ENCODE results near the gene C1orf159.

C1orf159 gene

DNA sequence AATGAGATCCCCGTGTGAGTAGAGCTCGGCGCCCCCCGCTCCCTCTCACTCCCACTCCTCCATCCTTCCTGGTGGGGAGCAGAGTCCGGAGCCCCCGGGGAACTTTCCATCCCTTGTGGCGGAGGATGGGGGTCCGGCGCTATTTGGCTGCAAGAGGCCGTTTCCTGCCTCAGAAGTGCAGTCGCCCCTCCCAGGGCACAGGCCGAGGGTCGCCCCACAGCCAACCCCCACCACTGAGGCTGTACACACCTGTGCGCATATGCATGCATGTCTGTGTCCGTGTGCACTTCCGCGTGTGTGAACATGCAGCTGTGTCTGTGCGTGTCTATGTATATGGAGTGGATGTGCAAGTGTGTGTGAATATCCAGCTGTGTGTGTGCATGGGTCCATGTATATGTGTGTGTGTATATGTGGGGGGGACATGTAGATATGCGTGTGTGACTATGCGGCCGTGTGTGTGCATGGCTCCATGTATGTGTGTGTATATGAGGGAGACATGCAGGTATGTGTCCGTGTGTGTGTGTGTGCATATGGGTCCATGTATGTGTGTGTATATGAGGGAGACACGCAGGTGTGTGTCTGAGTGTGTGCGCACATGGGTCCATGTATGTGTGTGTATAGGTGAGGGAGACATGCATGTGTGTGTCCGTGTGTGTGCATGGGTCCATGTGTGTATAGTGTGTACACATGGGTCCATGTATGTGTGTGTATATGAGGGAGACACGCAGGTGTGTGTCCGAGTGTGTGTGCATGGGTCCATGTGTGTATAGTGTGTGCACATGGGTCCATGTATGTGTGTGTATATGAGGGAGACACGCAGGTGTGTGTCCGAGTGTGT is 63.7 kb downstream of the C1orf159 start:
- Histone ChIP-seq H3K36me3 (ENCODE audit: control insufficient read depth, insufficient read depth, low read length) (peaks cover 68% of the 10 kb centered on the region), H3K9me3 (ENCODE audit: control insufficient read depth, insufficient read depth, low read depth, low read length) (no peaks in the 10 kb centered on the region), H3K27ac (ENCODE audit: low read depth, low read length) (no peak overlapping the region), H3K4me3 (ENCODE audit: low read depth, low read length) (no peak overlapping the region), H3K4me1 (ENCODE audit: control insufficient read depth, insufficient read depth, low read length) (no peaks in the 10 kb centered on the region), H3K9ac (ENCODE audit: low read length) (no peak overlapping the region), H3K27me3 (ENCODE audit: control insufficient read depth, insufficient read depth, low read length) (peaks cover 11% of the 10 kb centered on the region; the same call in 1 of the 2 replicates)

GRCh38 chr1:1051127-1051810 is 64.6 kb downstream of the C1orf159 start:
- Histone ChIP-seq H3K4me1 (ENCODE audit: control insufficient read depth, insufficient read depth, low read length) (no peaks in the 10 kb centered on the region), H3K9me3 (ENCODE audit: control insufficient read depth, insufficient read depth, low read depth, low read length) (no peaks in the 10 kb centered on the region), H3K4me3 (ENCODE audit: low read depth, low read length) (no peak overlapping the region), H3K27me3 (ENCODE audit: control insufficient read depth, insufficient read depth, low read length) (peaks cover 1% of the 10 kb centered on the region; the same call in 1 of the 2 replicates), H3K27ac (ENCODE audit: low read depth, low read length) (no peak overlapping the region), H3K36me3 (ENCODE audit: control insufficient read depth, insufficient read depth, low read length) (peaks cover 77% of the 10 kb centered on the region), H3K9ac (ENCODE audit: low read length) (no peak overlapping the region)

- Histone ChIP-seq H3K4me3 (ENCODE audit: low read depth, low read length) (no peak overlapping the region), H3K27ac (ENCODE audit: low read depth, low read length) (no peak overlapping the region), H3K27me3 (ENCODE audit: control insufficient read depth, insufficient read depth, low read length) (no peaks in the 10 kb centered on the region), H3K4me1 (ENCODE audit: control insufficient read depth, insufficient read depth, low read length) (no peaks in the 10 kb centered on the region), H3K9ac (ENCODE audit: low read length) (no peak overlapping the region), H3K9me3 (ENCODE audit: control insufficient read depth, insufficient read depth, low read depth, low read length) (no peaks in the 10 kb centered on the region), H3K36me3 (ENCODE audit: control insufficient read depth, insufficient read depth, low read length) (peaks cover 80% of the 10 kb centered on the region)
These were observed 65.3 kb downstream of the C1orf159 start for GRCh38 chr1:1050577-1051052.

DNA sequence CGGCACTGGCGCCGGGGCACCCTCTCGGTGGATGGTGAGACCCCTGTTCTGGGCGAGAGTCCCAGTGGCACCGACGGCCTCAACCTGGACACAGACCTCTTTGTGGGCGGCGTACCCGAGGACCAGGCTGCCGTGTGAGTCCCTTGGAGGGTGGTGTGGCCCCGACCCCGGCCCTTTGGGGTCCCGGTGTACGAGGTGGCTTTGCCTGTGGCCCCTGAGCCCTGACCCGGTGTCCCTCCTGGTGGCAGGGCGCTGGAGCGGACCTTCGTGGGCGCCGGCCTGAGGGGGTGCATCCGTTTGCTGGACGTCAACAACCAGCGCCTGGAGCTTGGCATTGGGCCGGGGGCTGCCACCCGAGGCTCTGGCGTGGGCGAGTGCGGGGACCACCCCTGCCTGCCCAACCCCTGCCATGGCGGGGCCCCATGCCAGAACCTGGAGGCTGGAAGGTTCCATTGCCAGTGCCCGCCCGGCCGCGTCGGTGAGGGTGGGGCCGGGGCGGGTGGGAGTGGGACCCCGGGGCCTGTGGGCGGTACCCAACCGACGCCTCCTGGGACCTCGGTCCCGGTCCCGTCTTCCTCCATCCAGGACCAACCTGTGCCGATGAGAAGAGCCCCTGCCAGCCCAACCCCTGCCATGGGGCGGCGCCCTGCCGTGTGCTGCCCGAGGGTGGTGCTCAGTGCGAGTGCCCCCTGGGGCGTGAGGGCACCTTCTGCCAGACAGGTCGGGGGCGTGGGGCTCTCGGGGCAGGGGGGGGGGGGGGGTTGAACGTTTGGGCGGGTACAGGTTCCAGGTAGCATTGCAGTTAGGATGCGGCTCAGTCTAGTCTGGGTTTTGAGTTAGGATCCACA is 66.3 kb downstream of the C1orf159 start:
- Histone ChIP-seq H3K9me3 (ENCODE audit: control insufficient read depth, insufficient read depth, low read depth, low read length) (no peaks in the 10 kb centered on the region), H3K27ac (ENCODE audit: low read depth, low read length) (no peak overlapping the region), H3K27me3 (ENCODE audit: control insufficient read depth, insufficient read depth, low read length) (no peaks in the 10 kb centered on the region), H3K9ac (ENCODE audit: low read length) (no peak overlapping the region), H3K4me3 (ENCODE audit: low read depth, low read length) (no peak overlapping the region), H3K36me3 (ENCODE audit: control insufficient read depth, insufficient read depth, low read length) (peaks cover 80% of the 10 kb centered on the region), H3K4me1 (ENCODE audit: control insufficient read depth, insufficient read depth, low read length) (no peaks in the 10 kb centered on the region)

GRCh38 chr1:1048765-1049164 is 67.1 kb downstream of the C1orf159 start:
- Histone ChIP-seq H3K4me3 (ENCODE audit: low read depth, low read length) (no peak overlapping the region), H3K4me1 (ENCODE audit: control insufficient read depth, insufficient read depth, low read length) (no peaks in the 10 kb centered on the region), H3K9me3 (ENCODE audit: control insufficient read depth, insufficient read depth, low read depth, low read length) (no peaks in the 10 kb centered on the region), H3K27me3 (ENCODE audit: control insufficient read depth, insufficient read depth, low read length) (no peaks in the 10 kb centered on the region), H3K27ac (ENCODE audit: low read depth, low read length) (no peak overlapping the region), H3K36me3 (ENCODE audit: control insufficient read depth, insufficient read depth, low read length) (peaks cover 80% of the 10 kb centered on the region), H3K9ac (ENCODE audit: low read length) (no peak overlapping the region)

- Histone ChIP-seq H3K9ac (ENCODE audit: low read length) (no peak overlapping the region), H3K4me3 (ENCODE audit: low read depth, low read length) (no peak overlapping the region), H3K9me3 (ENCODE audit: control insufficient read depth, insufficient read depth, low read depth, low read length) (no peaks in the 10 kb centered on the region), H3K27ac (ENCODE audit: low read depth, low read length) (no peak overlapping the region), H3K36me3 (ENCODE audit: control insufficient read depth, insufficient read depth, low read length) (peaks cover 80% of the 10 kb centered on the region), H3K27me3 (ENCODE audit: control insufficient read depth, insufficient read depth, low read length) (no peaks in the 10 kb centered on the region), H3K4me1 (ENCODE audit: control insufficient read depth, insufficient read depth, low read length) (no peaks in the 10 kb centered on the region)
These were observed 67.9 kb downstream of the C1orf159 start for GRCh38 chr1:1047963-1048362.

DNA sequence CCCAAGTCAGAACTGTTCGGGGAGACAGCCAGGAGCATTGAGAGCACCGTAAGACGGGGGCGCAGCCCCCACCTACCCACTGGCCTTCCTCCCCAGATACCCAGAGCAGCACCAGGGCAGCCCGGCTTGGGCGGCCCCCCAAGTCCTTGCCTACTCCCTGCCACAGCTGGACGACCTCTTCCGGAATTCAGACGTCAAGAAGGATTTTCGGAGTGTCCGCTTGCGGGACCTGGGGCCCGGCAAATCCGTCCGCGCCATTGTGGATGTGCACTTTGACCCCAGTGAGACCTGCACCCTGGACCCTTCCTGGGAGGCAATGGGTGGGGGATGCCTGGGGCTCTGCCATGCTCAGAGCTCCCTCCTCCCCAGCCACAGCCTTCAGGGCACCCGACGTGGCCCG is 68.5 kb downstream of the C1orf159 start:
- H3K4me3 ChIP-seq (ENCODE audit: low read depth, low read length) = no peak overlapping the region
- H3K36me3 ChIP-seq (ENCODE audit: control insufficient read depth, insufficient read depth, low read length) = peaks cover 79% of the 10 kb centered on the region
- no peak overlapping the region for H3K27ac ChIP-seq (ENCODE audit: low read depth, low read length)
- H3K9ac ChIP-seq (ENCODE audit: low read length) = no peak overlapping the region
- no peaks in the 10 kb centered on the region for H3K9me3 ChIP-seq (ENCODE audit: control insufficient read depth, insufficient read depth, low read depth, low read length)
- H3K27me3 ChIP-seq (ENCODE audit: control insufficient read depth, insufficient read depth, low read length) = no peaks in the 10 kb centered on the region
- H3K4me1 ChIP-seq (ENCODE audit: control insufficient read depth, insufficient read depth, low read length) = no peaks in the 10 kb centered on the region

GRCh38 chr1:1046767-1047166 is 69.1 kb downstream of the C1orf159 start:
- Histone ChIP-seq H3K27me3 (ENCODE audit: control insufficient read depth, insufficient read depth, low read length) (no peaks in the 10 kb centered on the region), H3K4me3 (ENCODE audit: low read depth, low read length) (no peak overlapping the region), H3K4me1 (ENCODE audit: control insufficient read depth, insufficient read depth, low read length) (no peaks in the 10 kb centered on the region), H3K9me3 (ENCODE audit: control insufficient read depth, insufficient read depth, low read depth, low read length) (no peaks in the 10 kb centered on the region), H3K27ac (ENCODE audit: low read depth, low read length) (no peak overlapping the region), H3K9ac (ENCODE audit: low read length) (no peak overlapping the region), H3K36me3 (ENCODE audit: control insufficient read depth, insufficient read depth, low read length) (peaks cover 79% of the 10 kb centered on the region)

DNA sequence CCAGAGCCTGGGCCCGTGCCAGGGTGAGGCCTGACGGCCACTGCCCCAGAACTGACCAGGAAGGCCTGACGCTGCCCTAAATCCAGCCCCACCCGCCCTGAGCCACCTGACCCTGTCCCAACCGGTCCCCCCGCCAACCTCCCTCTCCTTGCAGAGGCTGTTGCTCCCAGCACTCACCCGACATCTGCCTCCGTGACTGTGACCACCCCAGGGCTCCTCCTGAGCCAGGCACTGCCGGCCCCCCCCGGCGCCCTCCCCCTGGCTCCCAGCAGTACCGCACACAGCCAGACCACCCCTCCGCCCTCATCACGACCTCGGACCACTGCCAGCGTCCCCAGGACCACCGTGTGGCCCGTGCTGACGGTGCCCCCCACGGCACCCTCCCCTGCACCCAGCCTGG is 69.6 kb downstream of the C1orf159 start:
- H3K27me3 ChIP-seq (ENCODE audit: control insufficient read depth, insufficient read depth, low read length) = no peaks in the 10 kb centered on the region
- peaks cover 73% of the 10 kb centered on the region for H3K36me3 ChIP-seq (ENCODE audit: control insufficient read depth, insufficient read depth, low read length)
- H3K4me3 ChIP-seq (ENCODE audit: low read depth, low read length) = no peak overlapping the region
- no peak overlapping the region for H3K27ac ChIP-seq (ENCODE audit: low read depth, low read length)
- H3K9me3 ChIP-seq (ENCODE audit: control insufficient read depth, insufficient read depth, low read depth, low read length) = no peaks in the 10 kb centered on the region
- no peaks in the 10 kb centered on the region for H3K4me1 ChIP-seq (ENCODE audit: control insufficient read depth, insufficient read depth, low read length)
- H3K9ac ChIP-seq (ENCODE audit: low read length) = no peak overlapping the region

- Histone ChIP-seq H3K36me3 (ENCODE audit: control insufficient read depth, insufficient read depth, low read length) (peaks cover 66% of the 10 kb centered on the region), H3K9me3 (ENCODE audit: control insufficient read depth, insufficient read depth, low read depth, low read length) (no peaks in the 10 kb centered on the region), H3K4me1 (ENCODE audit: control insufficient read depth, insufficient read depth, low read length) (peaks cover 4% of the 10 kb centered on the region), H3K27me3 (ENCODE audit: control insufficient read depth, insufficient read depth, low read length) (peaks cover 5% of the 10 kb centered on the region), H3K27ac (ENCODE audit: low read depth, low read length) (no peak overlapping the region), H3K9ac (ENCODE audit: low read length) (no peak overlapping the region), H3K4me3 (ENCODE audit: low read depth, low read length) (no peak overlapping the region)
These were observed 70.8 kb downstream of the C1orf159 start for GRCh38 chr1:1045129-1045528.
